K562 (cell line): Measurements from ENCODE around the gene KRTAP4-11. TPM values are rescaled to one million over a fixed set of nuclear protein-coding genes. Genes with fewer than 3 reads are reported as not detected.

ENCODE experiments used
- ATAC-seq: fragments of 200-7000 bp; cut with Tn5 transposase; 3 replicates; pipeline ENCODE4 v1.9.1; 2020; ENCODE audit warnings: moderate library complexity
- BruUV-seq: library from RNA; stranded (reverse); fragments of 400-500 nt; replicated peaks from 2 replicates; lab custom pipeline; 2021; lab: Mats Ljungman, UMichigan
- CTCF ChIA-PET: fragments of 300-600 bp; formaldehyde crosslinking; extraction: SDS; loops from one replicate; lab custom pipeline; 2021; ENCODE audit warnings: low intra/inter-chr PET ratio; lab: Yijun Ruan, JAX
- POLR2A ChIA-PET: fragments of 300-600, 350-650 bp; sonication (Branson Sonifier 250); formaldehyde crosslinking; extraction: SDS; loops from one replicate; lab custom pipeline; 2021; ENCODE audit warnings: antibody characterized with exemption, inconsistent platforms; lab: Yijun Ruan, JAX
- DNase-seq, 4 experiments: peaks; one replicate each; pipeline versions ENCODE4 v3.0.0 to v3.0.0-alpha.2; 2011 to 2018; ENCODE audit warnings: low spot score in 3 of 4, mixed read lengths in 3 of 4; ENCODE audit errors: extremely low read depth in 1 of 4
- FAIRE-seq: peaks from 2 replicates; lab custom pipeline; 2011; peaks lifted over from hg19 to GRCh38; lab: Jason Lieb, UNC
- H2AFZ ChIP-seq: 2 replicates; pipeline ENCODE4 v1.6.0; 2011; ENCODE audit warnings: low read depth, low read length, control low read depth, inconsistent platforms
- H3K27ac ChIP-seq: fragments of 200-600 bp; 3 replicates; pipeline ENCODE4 v1.8.0; 2011; ENCODE audit warnings: low read depth, mild to moderate bottlenecking, control low read depth, inconsistent platforms, low read length, moderate library complexity, mixed read lengths; ENCODE audit errors: extremely low read depth
- H3K27me3 ChIP-seq, 2 experiments: fragments of 300-600 bp in 1 of 2; 2 replicates in 1 of 2; 3 replicates in 1 of 2; pipeline versions ENCODE4 v1.6.0 to v1.8.0; 2011; ENCODE audit warnings: inconsistent platforms in 2 of 2, low read length in 2 of 2, mild to moderate bottlenecking in 1 of 2, mixed read lengths in 1 of 2, moderate library complexity in 1 of 2; ENCODE audit not compliant: control insufficient read depth in 2 of 2, insufficient read depth in 2 of 2
- H3K36me3 ChIP-seq: fragments of 300-600 bp; 3 replicates; pipeline ENCODE4 v1.8.0; 2011; ENCODE audit warnings: mild to moderate bottlenecking, low read length, inconsistent platforms; ENCODE audit not compliant: control insufficient read depth, insufficient read depth
- H3K4me1 ChIP-seq, 2 experiments: fragments of 200-600 bp in 1 of 2; replicated peaks in 1 of 2; 2 replicates in 1 of 2; 3 replicates in 1 of 2; pipeline versions ENCODE4 v1.5.1 to v1.8.0; 2011; ENCODE audit warnings: inconsistent platforms in 2 of 2, low read length in 2 of 2, mild to moderate bottlenecking in 1 of 2, mixed read lengths in 1 of 2, moderate library complexity in 1 of 2; ENCODE audit not compliant: control insufficient read depth in 2 of 2, insufficient read depth in 2 of 2
- H3K4me2 ChIP-seq: 2 replicates; pipeline ENCODE4 v1.6.1; 2011; ENCODE audit warnings: low read length, control low read depth, inconsistent platforms, mixed read lengths; ENCODE audit not compliant: insufficient read depth
- H3K4me3 ChIP-seq: fragments of 200-600 bp; sonication (generic), shearing (Covaris generic); 2 replicates; pipeline ENCODE4 v1.5.1; 2016; ENCODE audit warnings: control low read depth, inconsistent platforms
- H3K79me2 ChIP-seq: fragments of 200-600 bp; 3 replicates; pipeline ENCODE4 v1.8.0; 2011; ENCODE audit warnings: low read length, inconsistent platforms; ENCODE audit not compliant: control insufficient read depth, insufficient read depth
- H3K9ac ChIP-seq, 2 experiments: 2 replicates each; pipeline versions ENCODE4 v1.6.0 to v1.6.1; 2011; ENCODE audit warnings: low read depth in 2 of 2, low read length in 2 of 2, control low read depth in 1 of 2, inconsistent platforms in 1 of 2, mild to moderate bottlenecking in 1 of 2, mixed read lengths in 1 of 2; ENCODE audit not compliant: insufficient read depth in 1 of 2
- H3K9me1 ChIP-seq: one replicate; pipeline ENCODE4 v1.6.0; 2011; ENCODE audit warnings: inconsistent platforms, mild to moderate bottlenecking, low read length, moderate library complexity; ENCODE audit not compliant: control insufficient read depth, insufficient read depth
- H3K9me3 ChIP-seq: replicated peaks from 2 replicates; pipeline ENCODE4 v1.5.1; 2011; ENCODE audit warnings: low read depth, low read length, inconsistent platforms; ENCODE audit not compliant: control insufficient read depth, insufficient read depth
- H4K20me1 ChIP-seq: replicated peaks from 2 replicates; pipeline ENCODE4 v1.6.1; 2011; ENCODE audit warnings: low read length, inconsistent platforms, mixed read lengths; ENCODE audit not compliant: control insufficient read depth, insufficient read depth
- CC2D1A ChIP-seq: fragments of 450-650 bp; IDR thresholded peaks from 2 replicates; pipeline ENCODE4 v1.6.1; 2017; ENCODE audit warnings: mild to moderate bottlenecking
- CSDE1 ChIP-seq, 2 experiments: fragments of 450-650 bp; IDR thresholded peaks; 2 replicates each; pipeline ENCODE4 v1.6.1; 2016; ENCODE audit warnings: mild to moderate bottlenecking in 1 of 2
- EWSR1 ChIP-seq: fragments of 450-650 bp; IDR thresholded peaks from 2 replicates; pipeline ENCODE4 v1.6.1; 2018; ENCODE audit warnings: borderline replicate concordance, mild to moderate bottlenecking, low read depth, moderate library complexity; ENCODE audit not compliant: partially characterized antibody
- HDAC2 ChIP-seq: fragments of 450-650 bp; IDR thresholded peaks from 2 replicates; pipeline ENCODE4 v1.6.1; 2016; ENCODE audit warnings: mild to moderate bottlenecking
- HLTF ChIP-seq: fragments of 450-650 bp; IDR thresholded peaks from 2 replicates; pipeline ENCODE4 v1.6.1; 2016
- IRF2 ChIP-seq: sonication (generic); formaldehyde crosslinking; IDR thresholded peaks from 2 replicates; pipeline ENCODE4 v1.8.1; 2022; ENCODE audit warnings: mild to moderate bottlenecking, missing genetic modification reagents
- KDM5B ChIP-seq: fragments of 200-600 bp; sonication (generic); IDR thresholded peaks from 2 replicates; pipeline ENCODE4 v1.6.1; 2012; ENCODE audit warnings: low read depth, mild to moderate bottlenecking, moderate library complexity, low read length, control low read depth, inconsistent platforms; ENCODE audit not compliant: insufficient replicate concordance
- LARP7 ChIP-seq: fragments of 450-650 bp; IDR thresholded peaks from 2 replicates; pipeline ENCODE4 v1.6.1; 2016
- POLR2AphosphoS5 ChIP-seq: IDR thresholded peaks from 2 replicates; pipeline ENCODE4 v1.6.1; 2011; ENCODE audit warnings: mild to moderate bottlenecking, low read depth, low read length, moderate library complexity; ENCODE audit not compliant: control insufficient read depth, insufficient read depth
- POU5F1 ChIP-seq: fragments of 150-350 bp; IDR thresholded peaks from 2 replicates; pipeline ENCODE4 v1.6.1; 2014; ENCODE audit warnings: borderline replicate concordance, low read length, low read depth, mild to moderate bottlenecking; ENCODE audit not compliant: partially characterized antibody
- RBM39 ChIP-seq: fragments of 200-400 bp; formaldehyde crosslinking; optimal IDR thresholded peaks from 2 replicates; pipeline ENCODE3; 2018; ENCODE audit warnings: low read depth, low read length
- SRSF3 ChIP-seq: fragments of 200-400 bp; formaldehyde crosslinking; IDR thresholded peaks from 2 replicates; pipeline ENCODE4 v1.6.1; 2016; ENCODE audit warnings: mild to moderate bottlenecking, low read length, moderate library complexity; ENCODE audit not compliant: insufficient read depth
- ZNF282 ChIP-seq: sonication (generic); formaldehyde crosslinking; IDR thresholded peaks from 2 replicates; pipeline ENCODE4 v1.8.1; 2023; ENCODE audit warnings: missing genetic modification reagents
- in situ Hi-C: fragments of 300-500 bp; cut with MboI; formaldehyde crosslinking; loops from 4 replicates; pipeline ENCODE4 v1.15.0; 2018; ENCODE audit warnings: inconsistent platforms, mixed read lengths
- intact Hi-C: fragments of 100-400 bp; cut with micrococcal nuclease; formaldehyde crosslinking; loops from 2 replicates; pipeline ENCODE4 v1.14.2; 2022
- polyA plus RNA-seq, 8 experiments: library from polyadenylated mRNA; depleted of rRNA in 4 of 8; stranded (reverse) in 5 of 8; unstranded in 3 of 8; fragments of >200 nt; fragmentation: Nextera tagmentation in 2 of 8; fragmentation: Illumina TruSeq in 1 of 8; extraction: Ambion mirVana in 2 of 8; extraction: Trizol in 1 of 8; gene quantifications; 2 replicates each; pipeline versions ENCODE4 v1.2.1 to v1.2.3, GENCODE V29; 2011 to 2014; ENCODE audit warnings: inconsistent platforms in 1 of 8, missing spikeins in 1 of 8
- total RNA-seq, 7 experiments: library from RNA; depleted of rRNA in 6 of 7; stranded (reverse); fragments of >200 nt in 6 of 7; fragmentation: Illumina TruSeq in 2 of 7; extraction: Trizol in 2 of 7; gene quantifications; 2 replicates each; pipeline versions ENCODE4 v1.2.1 to v1.2.3, GENCODE V29; 2011 to 2021; ENCODE audit warnings: low replicate concordance in 1 of 7
- TF ChIP-seq, protein P1 (sequence below): fragments of 250-450 bp; sonication (Bioruptor Pico); IDR thresholded peaks from 2 replicates; pipeline ENCODE4 v1.4.0; 2020

The KRTAP4-11 gene
- total and polyA plus RNA-seq, 9 of the 15 experiments (the other 6 are each of a cell fraction or from before 2014, with no cell fraction given), result not detected

DNA sequence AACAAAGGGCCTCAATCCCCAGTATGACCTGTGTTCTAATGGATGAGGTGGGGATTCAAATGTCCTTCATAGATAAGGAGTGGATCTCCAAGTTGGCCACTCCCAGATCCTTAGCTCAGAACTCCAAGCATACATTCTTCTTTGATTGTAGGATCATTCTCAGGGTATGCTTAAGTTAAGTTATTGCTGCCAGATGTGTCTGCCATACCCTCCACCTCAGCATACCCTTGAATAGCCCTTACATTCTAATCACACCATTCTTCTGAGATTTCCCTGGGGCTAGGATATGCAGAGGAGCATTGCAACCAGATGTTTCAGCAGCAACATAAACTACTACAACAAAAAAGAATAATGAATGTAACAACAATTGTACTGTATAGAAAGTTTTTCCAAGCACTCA, 50.9 kb downstream of the KRTAP4-11 start:
- Histone ChIP-seq H3K27me3 (no peaks in the 10 kb centered on the region; a peak in 1 of 5 replicates), H3K4me2 (no peak overlapping the region), H3K79me2 (no peaks in the 10 kb centered on the region), H3K4me1 (peaks cover 0 to 5% of the 10 kb centered on the region in 2 experiments; a peak in 2 of 5 replicates), H3K4me3 (no peak overlapping the region), H3K36me3 (no peaks in the 10 kb centered on the region), H3K9ac (no peak overlapping the region), H3K9me3 (no peaks in the 10 kb centered on the region), H2AFZ (no peak overlapping the region), H3K27ac (no peak overlapping the region), H3K9me1 (no peaks in the 10 kb centered on the region), H4K20me1 (no peaks in the 10 kb centered on the region)
- BruUV-seq, result no TSS peak
- intact Hi-C loops, result no loop called here
- ChIA-PET CTCF (no interaction called here), POLR2A (interaction anchor here (0.6 kb wide), 1 partner anchor 38 kb away, joined by 3 read pairs; the partner anchor contains the start of gene KRTAP4-9)
- no peak for FAIRE-seq
- no peak for DNase-seq
- TF ChIP-seq LARP7 (no peak), IRF2 (CRISPR knock-in tag) (no peak), CC2D1A (no peak), ZNF282 (CRISPR knock-in tag) (no peak), SRSF3 (no peak), EWSR1 (no peak), CSDE1 (IDR thresholded peaks at IDR 0.05) (no peak), POLR2AphosphoS5 (no peak), KDM5B (no peak), RBM39 (no peak), HDAC2 (no peak), POU5F1 (no peak), HLTF (no peak)
- TF ChIP-seq, protein P1, sequence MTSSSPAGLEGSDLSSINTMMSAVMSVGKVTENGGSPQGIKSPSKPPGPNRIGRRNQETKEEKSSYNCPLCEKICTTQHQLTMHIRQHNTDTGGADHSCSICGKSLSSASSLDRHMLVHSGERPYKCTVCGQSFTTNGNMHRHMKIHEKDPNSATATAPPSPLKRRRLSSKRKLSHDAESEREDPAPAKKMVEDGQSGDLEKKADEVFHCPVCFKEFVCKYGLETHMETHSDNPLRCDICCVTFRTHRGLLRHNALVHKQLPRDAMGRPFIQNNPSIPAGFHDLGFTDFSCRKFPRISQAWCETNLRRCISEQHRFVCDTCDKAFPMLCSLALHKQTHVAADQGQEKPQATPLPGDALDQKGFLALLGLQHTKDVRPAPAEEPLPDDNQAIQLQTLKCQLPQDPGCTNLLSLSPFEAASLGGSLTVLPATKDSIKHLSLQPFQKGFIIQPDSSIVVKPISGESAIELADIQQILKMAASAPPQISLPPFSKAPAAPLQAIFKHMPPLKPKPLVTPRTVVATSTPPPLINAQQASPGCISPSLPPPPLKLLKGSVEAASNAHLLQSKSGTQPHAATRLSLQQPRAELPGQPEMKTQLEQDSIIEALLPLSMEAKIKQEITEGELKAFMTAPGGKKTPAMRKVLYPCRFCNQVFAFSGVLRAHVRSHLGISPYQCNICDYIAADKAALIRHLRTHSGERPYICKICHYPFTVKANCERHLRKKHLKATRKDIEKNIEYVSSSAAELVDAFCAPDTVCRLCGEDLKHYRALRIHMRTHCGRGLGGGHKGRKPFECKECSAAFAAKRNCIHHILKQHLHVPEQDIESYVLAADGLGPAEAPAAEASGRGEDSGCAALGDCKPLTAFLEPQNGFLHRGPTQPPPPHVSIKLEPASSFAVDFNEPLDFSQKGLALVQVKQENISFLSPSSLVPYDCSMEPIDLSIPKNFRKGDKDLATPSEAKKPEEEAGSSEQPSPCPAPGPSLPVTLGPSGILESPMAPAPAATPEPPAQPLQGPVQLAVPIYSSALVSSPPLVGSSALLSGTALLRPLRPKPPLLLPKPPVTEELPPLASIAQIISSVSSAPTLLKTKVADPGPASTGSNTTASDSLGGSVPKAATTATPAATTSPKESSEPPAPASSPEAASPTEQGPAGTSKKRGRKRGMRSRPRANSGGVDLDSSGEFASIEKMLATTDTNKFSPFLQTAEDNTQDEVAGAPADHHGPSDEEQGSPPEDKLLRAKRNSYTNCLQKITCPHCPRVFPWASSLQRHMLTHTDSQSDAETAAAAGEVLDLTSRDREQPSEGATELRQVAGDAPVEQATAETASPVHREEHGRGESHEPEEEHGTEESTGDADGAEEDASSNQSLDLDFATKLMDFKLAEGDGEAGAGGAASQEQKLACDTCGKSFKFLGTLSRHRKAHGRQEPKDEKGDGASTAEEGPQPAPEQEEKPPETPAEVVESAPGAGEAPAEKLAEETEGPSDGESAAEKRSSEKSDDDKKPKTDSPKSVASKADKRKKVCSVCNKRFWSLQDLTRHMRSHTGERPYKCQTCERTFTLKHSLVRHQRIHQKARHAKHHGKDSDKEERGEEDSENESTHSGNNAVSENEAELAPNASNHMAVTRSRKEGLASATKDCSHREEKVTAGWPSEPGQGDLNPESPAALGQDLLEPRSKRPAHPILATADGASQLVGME, result no peak
- no peak for ATAC-seq
- in situ Hi-C loops, result no loop called here
